DND-41 (cell line): ENCODE results near the gene KERA.

Experiments used
- ATAC-seq: fragments of 200-7000 bp; cut with Tn5 transposase; 3 replicates; pipeline ENCODE4 v1.9.1; 2021; ENCODE audit warnings: low read depth; ENCODE audit not compliant: insufficient read depth
- DNase-seq: peaks from one replicate; pipeline ENCODE4 v3.0.0-alpha.2; 2020
- H2AFZ ChIP-seq: 2 replicates; pipeline ENCODE4 v1.6.0; 2012; ENCODE audit warnings: low read depth, low read length
- H3K27ac ChIP-seq: 2 replicates; pipeline ENCODE4 v1.5.1; 2012; ENCODE audit warnings: low read length, inconsistent platforms
- H3K27me3 ChIP-seq: fragments of 200-600 bp; sonication (generic); 2 replicates; pipeline ENCODE4 v1.6.0; 2012; ENCODE audit warnings: low read length, mild to moderate bottlenecking, inconsistent platforms; ENCODE audit not compliant: insufficient read depth, poor library complexity
- H3K36me3 ChIP-seq: 2 replicates; pipeline ENCODE4 v1.5.1; 2012; ENCODE audit warnings: low read length, inconsistent platforms; ENCODE audit not compliant: insufficient read depth
- H3K4me1 ChIP-seq: 2 replicates; pipeline ENCODE4 v1.5.1; 2012; ENCODE audit warnings: mild to moderate bottlenecking, low read length; ENCODE audit not compliant: insufficient read depth
- H3K4me2 ChIP-seq: 2 replicates; pipeline ENCODE4 v1.6.0; 2012; ENCODE audit warnings: mild to moderate bottlenecking, moderate library complexity, low read length, inconsistent platforms; ENCODE audit not compliant: insufficient read depth
- H3K4me3 ChIP-seq, 2 experiments: fragments of 200-600 bp in 1 of 2; shearing (Covaris generic) in 1 of 2; 2 replicates each; pipeline ENCODE4 v1.5.1; 2012 to 2016; ENCODE audit warnings: inconsistent platforms in 2 of 2, low read length in 2 of 2, mild to moderate bottlenecking in 2 of 2, low read depth in 1 of 2, moderate library complexity in 1 of 2
- H3K79me2 ChIP-seq: 2 replicates; pipeline ENCODE4 v1.6.0; 2012; ENCODE audit warnings: low read length, inconsistent platforms; ENCODE audit not compliant: insufficient read depth
- H3K9ac ChIP-seq: 2 replicates; pipeline ENCODE4 v1.6.0; 2012; ENCODE audit warnings: low read depth, mild to moderate bottlenecking, inconsistent platforms, low read length, moderate library complexity
- H3K9me3 ChIP-seq: 2 replicates; pipeline ENCODE4 v1.5.1; 2012; ENCODE audit warnings: low read length, moderate library complexity, mild to moderate bottlenecking, inconsistent platforms; ENCODE audit not compliant: insufficient read depth, severe bottlenecking
- H4K20me1 ChIP-seq: 2 replicates; pipeline ENCODE4 v1.6.0; 2012; ENCODE audit warnings: low read length; ENCODE audit not compliant: insufficient read depth
- EZH2 ChIP-seq: IDR thresholded peaks from 3 replicates; pipeline ENCODE4 v1.6.1; 2012; ENCODE audit warnings: borderline replicate concordance, low read depth, mild to moderate bottlenecking, moderate library complexity, low read length, inconsistent platforms; ENCODE audit not compliant: severe bottlenecking
- TF ChIP-seq, protein P1 (sequence below): IDR thresholded peaks from 2 replicates; pipeline ENCODE4 v1.5.1; 2012; ENCODE audit warnings: borderline replicate concordance, low read length, moderate library complexity, mild to moderate bottlenecking; ENCODE audit not compliant: poor library complexity, severe bottlenecking; ENCODE audit errors: extremely low read depth

KERA gene

DNA sequence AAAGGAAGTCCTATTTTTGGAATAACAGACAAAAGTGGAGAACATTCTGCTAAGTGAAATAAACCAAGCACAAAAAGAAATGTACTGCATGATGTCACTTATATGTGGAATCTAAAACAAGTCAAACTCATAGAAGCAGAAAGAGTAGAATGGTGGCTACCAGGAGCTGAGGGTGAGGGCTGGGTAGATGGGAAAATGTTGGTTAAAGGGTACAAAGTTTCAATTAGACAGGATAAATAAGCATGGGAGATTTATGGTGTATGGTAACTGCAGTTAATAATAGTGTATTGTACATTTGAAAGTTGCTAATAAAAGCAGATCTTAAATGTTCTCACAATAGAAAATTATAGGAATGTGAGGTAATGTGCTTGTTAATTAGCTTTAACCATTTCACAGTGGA lies 40.6 kb upstream of the KERA start:
- Histone ChIP-seq H2AFZ (no peak overlapping the region), H3K9me3 (no peaks in the 10 kb centered on the region), H3K4me2 (no peak overlapping the region), H3K9ac (no peak overlapping the region), H3K36me3 (no peaks in the 10 kb centered on the region), H3K27me3 (no peaks in the 10 kb centered on the region), H3K4me1 (no peaks in the 10 kb centered on the region), H3K4me3 (no peak overlapping the region), H3K27ac (no peak overlapping the region), H3K79me2 (no peaks in the 10 kb centered on the region), H4K20me1 (no peaks in the 10 kb centered on the region)
- ATAC-seq (no peak), DNase-seq (no peak)
- TF ChIP-seq EZH2: no peak
- TF ChIP-seq, protein P1, sequence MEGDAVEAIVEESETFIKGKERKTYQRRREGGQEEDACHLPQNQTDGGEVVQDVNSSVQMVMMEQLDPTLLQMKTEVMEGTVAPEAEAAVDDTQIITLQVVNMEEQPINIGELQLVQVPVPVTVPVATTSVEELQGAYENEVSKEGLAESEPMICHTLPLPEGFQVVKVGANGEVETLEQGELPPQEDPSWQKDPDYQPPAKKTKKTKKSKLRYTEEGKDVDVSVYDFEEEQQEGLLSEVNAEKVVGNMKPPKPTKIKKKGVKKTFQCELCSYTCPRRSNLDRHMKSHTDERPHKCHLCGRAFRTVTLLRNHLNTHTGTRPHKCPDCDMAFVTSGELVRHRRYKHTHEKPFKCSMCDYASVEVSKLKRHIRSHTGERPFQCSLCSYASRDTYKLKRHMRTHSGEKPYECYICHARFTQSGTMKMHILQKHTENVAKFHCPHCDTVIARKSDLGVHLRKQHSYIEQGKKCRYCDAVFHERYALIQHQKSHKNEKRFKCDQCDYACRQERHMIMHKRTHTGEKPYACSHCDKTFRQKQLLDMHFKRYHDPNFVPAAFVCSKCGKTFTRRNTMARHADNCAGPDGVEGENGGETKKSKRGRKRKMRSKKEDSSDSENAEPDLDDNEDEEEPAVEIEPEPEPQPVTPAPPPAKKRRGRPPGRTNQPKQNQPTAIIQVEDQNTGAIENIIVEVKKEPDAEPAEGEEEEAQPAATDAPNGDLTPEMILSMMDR: no peak

- Histone ChIP-seq H4K20me1 (no peaks in the 10 kb centered on the region), H2AFZ (no peak overlapping the region), H3K4me3 (no peak overlapping the region), H3K27ac (no peak overlapping the region), H3K4me2 (no peak overlapping the region), H3K9me3 (no peaks in the 10 kb centered on the region), H3K27me3 (no peaks in the 10 kb centered on the region), H3K36me3 (no peaks in the 10 kb centered on the region), H3K4me1 (no peaks in the 10 kb centered on the region), H3K9ac (no peak overlapping the region), H3K79me2 (no peaks in the 10 kb centered on the region)
- no peak for ATAC-seq
- TF ChIP-seq EZH2: no peak
- TF ChIP-seq, protein P1: no peak
- no peak for DNase-seq
Measured at GRCh38 chr12:91094957-91095356, 37.1 kb upstream of the KERA start.

DNA sequence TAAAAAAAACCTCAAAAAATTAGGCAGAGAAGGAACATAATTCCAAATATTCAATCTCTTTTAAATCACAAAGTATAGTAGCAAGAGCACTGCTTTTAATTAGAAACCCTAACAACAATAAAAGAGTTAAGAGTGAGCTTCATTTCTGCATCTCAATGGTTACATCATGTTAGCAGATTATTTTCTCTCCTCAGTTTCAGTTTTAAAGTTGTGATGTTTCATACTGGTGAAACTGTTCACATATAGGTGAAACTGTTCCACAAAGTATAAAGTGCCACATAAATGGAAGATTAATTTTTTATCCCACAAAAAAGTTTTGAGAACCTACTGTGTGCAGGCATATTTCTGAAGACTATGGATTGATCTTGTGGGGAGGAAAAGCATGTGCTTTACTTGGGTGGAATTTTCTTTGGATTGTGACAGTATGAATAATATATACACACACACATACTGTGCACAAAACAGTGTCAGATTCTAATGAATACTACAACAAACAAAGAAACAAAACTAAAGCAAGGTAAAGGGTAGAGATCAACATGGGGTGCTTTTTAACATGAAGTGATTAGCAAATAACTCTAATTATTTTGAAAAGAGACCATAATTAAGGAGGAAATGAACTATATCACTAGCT lies 36.3 kb upstream of the KERA start:
- Histone ChIP-seq H3K9me3 (no peaks in the 10 kb centered on the region), H3K36me3 (no peaks in the 10 kb centered on the region), H3K4me2 (no peak overlapping the region), H3K4me1 (no peaks in the 10 kb centered on the region), H3K27me3 (no peaks in the 10 kb centered on the region), H3K27ac (no peak overlapping the region), H3K4me3 (no peak overlapping the region), H3K79me2 (no peaks in the 10 kb centered on the region), H4K20me1 (no peaks in the 10 kb centered on the region), H2AFZ (no peak overlapping the region), H3K9ac (no peak overlapping the region)
- TF ChIP-seq, protein P1: no peak
- ATAC-seq (no peak), DNase-seq (no peak)

DNA sequence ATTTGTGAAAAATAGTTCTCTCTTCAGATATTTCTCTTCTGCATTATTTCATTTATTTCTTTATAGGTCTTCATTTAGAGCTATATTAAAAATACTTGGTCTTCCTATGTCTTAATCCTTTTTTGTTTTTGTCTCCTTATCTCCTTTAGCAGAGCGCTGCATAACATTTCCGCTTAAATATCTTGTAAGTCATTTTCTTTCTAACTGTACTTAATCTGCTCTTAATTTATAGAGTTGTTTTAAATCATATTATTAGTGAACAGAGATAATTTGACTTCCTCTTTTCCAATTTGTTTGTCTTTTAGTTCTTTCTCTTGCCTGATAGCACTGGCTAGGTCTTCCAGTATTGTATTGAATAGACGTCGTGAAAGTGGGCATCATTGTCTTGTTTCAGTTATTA lies 35.5 kb upstream of the KERA start:
- no peak for ATAC-seq
- no peak overlapping the region for H2AFZ ChIP-seq
- H3K9me3 ChIP-seq: no peaks in the 10 kb centered on the region
- TF ChIP-seq, protein P1: no peak
- TF ChIP-seq EZH2: no peak
- H3K79me2 ChIP-seq: no peaks in the 10 kb centered on the region
- DNase-seq: no peak
- H4K20me1 ChIP-seq: no peaks in the 10 kb centered on the region
- H3K36me3 ChIP-seq: no peaks in the 10 kb centered on the region
- H3K27ac ChIP-seq: no peak overlapping the region
- H3K27me3 ChIP-seq: no peaks in the 10 kb centered on the region
- no peaks in the 10 kb centered on the region for H3K4me1 ChIP-seq
- H3K4me2 ChIP-seq: no peak overlapping the region
- H3K9ac ChIP-seq: no peak overlapping the region
- no peak overlapping the region for H3K4me3 ChIP-seq
